Memory B cell (primary cell): ENCODE results near the gene IL20.

Source experiments
- ATAC-seq: fragments of 150-1000 bp; cut with Tn5 transposase; 2 replicates; pipeline ENCODE4 v1.10.0; 2021; ENCODE audit warnings: low read depth, mild to moderate bottlenecking, moderate library complexity
- DNase-seq, 2 donors: peaks; one replicate each; pipeline ENCODE4 v3.0.0; 2022; ENCODE audit warnings: low spot score in 2 of 2
- H3K27ac Mint-ChIP-seq: one replicate; pipeline ENCODE4 v1.8.0; 2022; ENCODE audit warnings: mild to moderate bottlenecking, moderate library complexity, mixed read lengths
- H3K27me3 Mint-ChIP-seq: one replicate; pipeline ENCODE4 v1.8.0; 2022; ENCODE audit warnings: mixed read lengths
- H3K36me3 Mint-ChIP-seq: one replicate; pipeline ENCODE4 v1.8.0; 2022; ENCODE audit warnings: mild to moderate bottlenecking, mixed read lengths
- H3K4me1 Mint-ChIP-seq: one replicate; pipeline ENCODE4 v1.8.0; 2022; ENCODE audit warnings: mixed read lengths
- H3K4me3 Mint-ChIP-seq: one replicate; pipeline ENCODE4 v1.8.0; 2022; ENCODE audit warnings: mild to moderate bottlenecking, moderate library complexity, mixed read lengths
- H3K9me3 Mint-ChIP-seq: one replicate; pipeline ENCODE4 v1.8.0; 2022; ENCODE audit warnings: mixed read lengths

IL20 gene

GRCh38 chr1:206895837-206896242 is 30.4 kb downstream of the IL20 start:
- no peaks in the 10 kb centered on the region for H3K27me3 Mint-ChIP-seq
- H3K27ac Mint-ChIP-seq, result no peak overlapping the region
- no peak for DNase-seq
- no peaks in the 10 kb centered on the region for H3K9me3 Mint-ChIP-seq
- peaks cover 12% of the 10 kb centered on the region for H3K4me1 Mint-ChIP-seq
- H3K4me3 Mint-ChIP-seq, result no peak overlapping the region
- H3K36me3 Mint-ChIP-seq, result no peaks in the 10 kb centered on the region
- ATAC-seq, result no peak

GRCh38 chr1:206896261-206896660 is 30.8 kb downstream of the IL20 start:
- H3K4me3 Mint-ChIP-seq, result no peak overlapping the region
- DNase-seq, result no peak
- peaks cover 16% of the 10 kb centered on the region for H3K4me1 Mint-ChIP-seq
- no peaks in the 10 kb centered on the region for H3K36me3 Mint-ChIP-seq
- H3K27me3 Mint-ChIP-seq, result no peaks in the 10 kb centered on the region
- no peak for ATAC-seq
- no peak overlapping the region for H3K27ac Mint-ChIP-seq
- no peaks in the 10 kb centered on the region for H3K9me3 Mint-ChIP-seq

GRCh38 chr1:206897175-206897574 is 31.8 kb downstream of the IL20 start, which contains the start of gene IL24:
Gene IL24 (plus strand): TSS chr1:206897443. CDS start chr1:206897833, 390 bp downstream.
- no peak for ATAC-seq

GRCh38 chr1:206898089-206898914 is 32.9 kb downstream of the IL20 start:
- H3K4me3 Mint-ChIP-seq, result no peak overlapping the region

More at GRCh38 chr1:206897175-206897574, 31.8 kb downstream of the IL20 start, which contains the start of gene IL24:
- no peak within 1 kb of the TSS for H3K4me3 Mint-ChIP-seq
- H3K4me1 Mint-ChIP-seq, result peaks cover 17% of the 10 kb centered on the region
- H3K9me3 Mint-ChIP-seq, result no peaks in the 10 kb centered on the region
- no peaks in the 10 kb centered on the region for H3K36me3 Mint-ChIP-seq
- no peaks in the 10 kb centered on the region for H3K27me3 Mint-ChIP-seq
- DNase-seq, result no peak
- no peak within 1 kb of the TSS for H3K27ac Mint-ChIP-seq

GRCh38 chr1:206898915-206899431 is 33.5 kb downstream of the IL20 start:
- peaks cover 11% of the 10 kb centered on the region for H3K36me3 Mint-ChIP-seq
- no peaks in the 10 kb centered on the region for H3K9me3 Mint-ChIP-seq
- DNase-seq (no peak), ATAC-seq (no peak)
- peaks cover 28% of the 10 kb centered on the region for H3K4me1 Mint-ChIP-seq
- H3K27me3 Mint-ChIP-seq, result no peaks in the 10 kb centered on the region
- no peak overlapping the region for H3K4me3 Mint-ChIP-seq
- no peak overlapping the region for H3K27ac Mint-ChIP-seq

More at GRCh38 chr1:206898089-206898914, 32.9 kb downstream of the IL20 start:
- H3K27me3 Mint-ChIP-seq, result no peaks in the 10 kb centered on the region
- peaks cover 23% of the 10 kb centered on the region for H3K4me1 Mint-ChIP-seq
- no peak for ATAC-seq
- no peak for DNase-seq
- no peaks in the 10 kb centered on the region for H3K9me3 Mint-ChIP-seq
- H3K36me3 Mint-ChIP-seq, result peaks cover 5% of the 10 kb centered on the region
- no peak overlapping the region for H3K27ac Mint-ChIP-seq

GRCh38 chr1:206899717-206900116 is 34.3 kb downstream of the IL20 start:
- H3K36me3 Mint-ChIP-seq, result peaks cover 19% of the 10 kb centered on the region
- ATAC-seq (no peak), DNase-seq (no peak)
- H3K4me1 Mint-ChIP-seq, result peaks cover 31% of the 10 kb centered on the region
- no peak overlapping the region for H3K4me3 Mint-ChIP-seq
- peak overlapping the region; percentile 68 for H3K27ac Mint-ChIP-seq
- H3K9me3 Mint-ChIP-seq, result no peaks in the 10 kb centered on the region
- no peaks in the 10 kb centered on the region for H3K27me3 Mint-ChIP-seq

GRCh38 chr1:206900149-206900548 is 34.7 kb downstream of the IL20 start:
- peaks cover 35% of the 10 kb centered on the region for H3K4me1 Mint-ChIP-seq
- no peak overlapping the region for H3K4me3 Mint-ChIP-seq
- H3K27me3 Mint-ChIP-seq, result no peaks in the 10 kb centered on the region
- DNase-seq (no peak), ATAC-seq (no peak)
- peaks cover 22% of the 10 kb centered on the region for H3K36me3 Mint-ChIP-seq
- H3K9me3 Mint-ChIP-seq, result no peaks in the 10 kb centered on the region
- peak overlapping the region; percentile 68 for H3K27ac Mint-ChIP-seq

- Mint-ChIP-seq H3K27ac (no peak overlapping the region), H3K4me1 (peaks cover 50% of the 10 kb centered on the region), H3K36me3 (peaks cover 32% of the 10 kb centered on the region), H3K9me3 (no peaks in the 10 kb centered on the region), H3K27me3 (no peaks in the 10 kb centered on the region), H3K4me3 (no peak overlapping the region)
- ATAC-seq (no peak), DNase-seq (no peak)
Measured at GRCh38 chr1:206901944-206902343, 36.5 kb downstream of the IL20 start.

GRCh38 chr1:206902702-206903101 is 37.3 kb downstream of the IL20 start:
- Mint-ChIP-seq H3K27ac (peak overlapping the region; percentile 15), H3K36me3 (peaks cover 32% of the 10 kb centered on the region), H3K4me1 (peaks cover 50% of the 10 kb centered on the region), H3K27me3 (no peaks in the 10 kb centered on the region), H3K4me3 (no peak overlapping the region), H3K9me3 (no peaks in the 10 kb centered on the region)
- DNase-seq (no peak), ATAC-seq (no peak)

GRCh38 chr1:206903687-206904086 is 38.3 kb downstream of the IL20 start:
- peaks cover 54% of the 10 kb centered on the region for H3K4me1 Mint-ChIP-seq
- no peak for DNase-seq
- no peaks in the 10 kb centered on the region for H3K27me3 Mint-ChIP-seq
- peak overlapping the region; percentile 89 for H3K27ac Mint-ChIP-seq
- H3K9me3 Mint-ChIP-seq, result no peaks in the 10 kb centered on the region
- peaks cover 40% of the 10 kb centered on the region for H3K36me3 Mint-ChIP-seq
- ATAC-seq, result no peak
- no peak overlapping the region for H3K4me3 Mint-ChIP-seq

GRCh38 chr1:206904423-206905142 is 39.2 kb downstream of the IL20 start:
- ATAC-seq (no peak), DNase-seq (no peak)
- Mint-ChIP-seq H3K4me1 (peaks cover 56% of the 10 kb centered on the region), H3K36me3 (peaks cover 43% of the 10 kb centered on the region), H3K27me3 (no peaks in the 10 kb centered on the region), H3K4me3 (no peak overlapping the region), H3K9me3 (no peaks in the 10 kb centered on the region), H3K27ac (peak overlapping the region; percentile 68)

- Mint-ChIP-seq H3K36me3 (peaks cover 43% of the 10 kb centered on the region), H3K4me1 (peaks cover 53% of the 10 kb centered on the region), H3K27ac (peak overlapping the region; percentile 68), H3K9me3 (no peaks in the 10 kb centered on the region), H3K4me3 (peak overlapping the region; percentile 49), H3K27me3 (no peaks in the 10 kb centered on the region)
- ATAC-seq (peak; percentile 80), DNase-seq (no peak)
Measured at GRCh38 chr1:206905295-206906164, 40.1 kb downstream of the IL20 start.

- H3K4me1 Mint-ChIP-seq, result peaks cover 62% of the 10 kb centered on the region
- ATAC-seq, result no peak
- H3K27me3 Mint-ChIP-seq, result no peaks in the 10 kb centered on the region
- no peaks in the 10 kb centered on the region for H3K9me3 Mint-ChIP-seq
- DNase-seq, result no peak
- H3K27ac Mint-ChIP-seq, result no peak overlapping the region
- peak overlapping the region; percentile 54 for H3K4me3 Mint-ChIP-seq
- H3K36me3 Mint-ChIP-seq, result peaks cover 60% of the 10 kb centered on the region
Measured at GRCh38 chr1:206907304-206907991, 42.0 kb downstream of the IL20 start.
